GM19099 (cell line): Measurements from ENCODE around the gene SLC1A7.

Experiments
- POLR2A ChIP-seq: IDR thresholded peaks from 3 replicates; pipeline ENCODE4 v1.6.1; 2011; ENCODE audit warnings: low read depth; ENCODE audit not compliant: insufficient read length; ENCODE audit errors: extremely low read depth

Gene SLC1A7

GRCh38 chr1:53093778-53094532, 48.5 kb downstream of the SLC1A7 start:
- no peak for TF ChIP-seq POLR2A

- TF ChIP-seq POLR2A, result no peak
Measured at GRCh38 chr1:53093451-53093754, 49.0 kb downstream of the SLC1A7 start.

- TF ChIP-seq POLR2A, result no peak
Measured at GRCh38 chr1:53092659-53093450, 49.6 kb downstream of the SLC1A7 start.

GRCh38 chr1:53091841-53092645, 50.4 kb downstream of the SLC1A7 start:
- TF ChIP-seq POLR2A, result no peak

GRCh38 chr1:53090227-53091147, 52.0 kb downstream of the SLC1A7 start:
- no peak for TF ChIP-seq POLR2A

- no peak for TF ChIP-seq POLR2A
Measured at GRCh38 chr1:53089478-53090226, 52.8 kb downstream of the SLC1A7 start.

GRCh38 chr1:53088616-53089300, 53.7 kb downstream of the SLC1A7 start:
- no peak for TF ChIP-seq POLR2A

- TF ChIP-seq POLR2A, result no peak
Measured at GRCh38 chr1:53087332-53088285, 54.8 kb downstream of the SLC1A7 start.

- no peak for TF ChIP-seq POLR2A
Measured at GRCh38 chr1:53086491-53087070, 55.9 kb downstream of the SLC1A7 start.

GRCh38 chr1:53085405-53085804, 57.0 kb downstream of the SLC1A7 start:
- no peak for TF ChIP-seq POLR2A

GRCh38 chr1:53084589-53084971, 57.9 kb downstream of the SLC1A7 start:
- TF ChIP-seq POLR2A, result no peak
